Measurements from ENCODE around the gene TRIM7. TPM values are rescaled to one million over a fixed set of nuclear protein-coding genes. Genes with fewer than 3 reads are reported as not detected.

TRIM7 gene
- total and polyA plus RNA-seq, 9 of the 15 experiments (the other 6 are each of a cell fraction or from before 2014, with no cell fraction given): 2.6 to 14.9 (median 8.9) TPM

DNA sequence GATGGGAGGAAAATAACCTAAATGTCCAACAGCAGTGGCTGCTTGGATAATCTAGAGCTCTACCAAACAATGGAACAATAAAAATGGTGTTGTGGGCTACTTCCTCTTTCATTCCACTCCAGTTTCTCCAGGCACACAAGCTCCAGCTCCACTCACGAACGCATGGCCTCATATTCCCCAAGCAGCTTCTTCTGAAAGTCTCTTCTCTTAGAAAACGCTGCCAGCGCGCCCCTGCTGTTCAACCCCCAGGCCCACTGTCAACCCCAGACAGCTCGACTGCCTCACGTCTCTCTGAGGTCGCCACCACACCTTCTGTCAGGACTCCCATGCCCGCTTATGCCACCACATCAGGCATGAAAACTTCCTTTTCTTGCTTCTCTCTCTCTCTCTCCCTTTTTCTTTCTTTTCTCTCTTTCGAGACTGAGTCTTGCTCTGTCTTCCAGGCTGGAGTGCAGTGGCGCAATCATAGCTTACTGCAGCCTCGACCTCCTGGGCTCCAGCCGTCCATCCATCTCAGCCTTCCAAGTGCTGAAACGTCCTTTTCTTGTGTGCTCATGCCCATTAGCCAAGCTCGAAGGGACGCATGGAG, 41.4 kb downstream of the TRIM7 start (continued):
- TF ChIP-seq, protein P1, sequence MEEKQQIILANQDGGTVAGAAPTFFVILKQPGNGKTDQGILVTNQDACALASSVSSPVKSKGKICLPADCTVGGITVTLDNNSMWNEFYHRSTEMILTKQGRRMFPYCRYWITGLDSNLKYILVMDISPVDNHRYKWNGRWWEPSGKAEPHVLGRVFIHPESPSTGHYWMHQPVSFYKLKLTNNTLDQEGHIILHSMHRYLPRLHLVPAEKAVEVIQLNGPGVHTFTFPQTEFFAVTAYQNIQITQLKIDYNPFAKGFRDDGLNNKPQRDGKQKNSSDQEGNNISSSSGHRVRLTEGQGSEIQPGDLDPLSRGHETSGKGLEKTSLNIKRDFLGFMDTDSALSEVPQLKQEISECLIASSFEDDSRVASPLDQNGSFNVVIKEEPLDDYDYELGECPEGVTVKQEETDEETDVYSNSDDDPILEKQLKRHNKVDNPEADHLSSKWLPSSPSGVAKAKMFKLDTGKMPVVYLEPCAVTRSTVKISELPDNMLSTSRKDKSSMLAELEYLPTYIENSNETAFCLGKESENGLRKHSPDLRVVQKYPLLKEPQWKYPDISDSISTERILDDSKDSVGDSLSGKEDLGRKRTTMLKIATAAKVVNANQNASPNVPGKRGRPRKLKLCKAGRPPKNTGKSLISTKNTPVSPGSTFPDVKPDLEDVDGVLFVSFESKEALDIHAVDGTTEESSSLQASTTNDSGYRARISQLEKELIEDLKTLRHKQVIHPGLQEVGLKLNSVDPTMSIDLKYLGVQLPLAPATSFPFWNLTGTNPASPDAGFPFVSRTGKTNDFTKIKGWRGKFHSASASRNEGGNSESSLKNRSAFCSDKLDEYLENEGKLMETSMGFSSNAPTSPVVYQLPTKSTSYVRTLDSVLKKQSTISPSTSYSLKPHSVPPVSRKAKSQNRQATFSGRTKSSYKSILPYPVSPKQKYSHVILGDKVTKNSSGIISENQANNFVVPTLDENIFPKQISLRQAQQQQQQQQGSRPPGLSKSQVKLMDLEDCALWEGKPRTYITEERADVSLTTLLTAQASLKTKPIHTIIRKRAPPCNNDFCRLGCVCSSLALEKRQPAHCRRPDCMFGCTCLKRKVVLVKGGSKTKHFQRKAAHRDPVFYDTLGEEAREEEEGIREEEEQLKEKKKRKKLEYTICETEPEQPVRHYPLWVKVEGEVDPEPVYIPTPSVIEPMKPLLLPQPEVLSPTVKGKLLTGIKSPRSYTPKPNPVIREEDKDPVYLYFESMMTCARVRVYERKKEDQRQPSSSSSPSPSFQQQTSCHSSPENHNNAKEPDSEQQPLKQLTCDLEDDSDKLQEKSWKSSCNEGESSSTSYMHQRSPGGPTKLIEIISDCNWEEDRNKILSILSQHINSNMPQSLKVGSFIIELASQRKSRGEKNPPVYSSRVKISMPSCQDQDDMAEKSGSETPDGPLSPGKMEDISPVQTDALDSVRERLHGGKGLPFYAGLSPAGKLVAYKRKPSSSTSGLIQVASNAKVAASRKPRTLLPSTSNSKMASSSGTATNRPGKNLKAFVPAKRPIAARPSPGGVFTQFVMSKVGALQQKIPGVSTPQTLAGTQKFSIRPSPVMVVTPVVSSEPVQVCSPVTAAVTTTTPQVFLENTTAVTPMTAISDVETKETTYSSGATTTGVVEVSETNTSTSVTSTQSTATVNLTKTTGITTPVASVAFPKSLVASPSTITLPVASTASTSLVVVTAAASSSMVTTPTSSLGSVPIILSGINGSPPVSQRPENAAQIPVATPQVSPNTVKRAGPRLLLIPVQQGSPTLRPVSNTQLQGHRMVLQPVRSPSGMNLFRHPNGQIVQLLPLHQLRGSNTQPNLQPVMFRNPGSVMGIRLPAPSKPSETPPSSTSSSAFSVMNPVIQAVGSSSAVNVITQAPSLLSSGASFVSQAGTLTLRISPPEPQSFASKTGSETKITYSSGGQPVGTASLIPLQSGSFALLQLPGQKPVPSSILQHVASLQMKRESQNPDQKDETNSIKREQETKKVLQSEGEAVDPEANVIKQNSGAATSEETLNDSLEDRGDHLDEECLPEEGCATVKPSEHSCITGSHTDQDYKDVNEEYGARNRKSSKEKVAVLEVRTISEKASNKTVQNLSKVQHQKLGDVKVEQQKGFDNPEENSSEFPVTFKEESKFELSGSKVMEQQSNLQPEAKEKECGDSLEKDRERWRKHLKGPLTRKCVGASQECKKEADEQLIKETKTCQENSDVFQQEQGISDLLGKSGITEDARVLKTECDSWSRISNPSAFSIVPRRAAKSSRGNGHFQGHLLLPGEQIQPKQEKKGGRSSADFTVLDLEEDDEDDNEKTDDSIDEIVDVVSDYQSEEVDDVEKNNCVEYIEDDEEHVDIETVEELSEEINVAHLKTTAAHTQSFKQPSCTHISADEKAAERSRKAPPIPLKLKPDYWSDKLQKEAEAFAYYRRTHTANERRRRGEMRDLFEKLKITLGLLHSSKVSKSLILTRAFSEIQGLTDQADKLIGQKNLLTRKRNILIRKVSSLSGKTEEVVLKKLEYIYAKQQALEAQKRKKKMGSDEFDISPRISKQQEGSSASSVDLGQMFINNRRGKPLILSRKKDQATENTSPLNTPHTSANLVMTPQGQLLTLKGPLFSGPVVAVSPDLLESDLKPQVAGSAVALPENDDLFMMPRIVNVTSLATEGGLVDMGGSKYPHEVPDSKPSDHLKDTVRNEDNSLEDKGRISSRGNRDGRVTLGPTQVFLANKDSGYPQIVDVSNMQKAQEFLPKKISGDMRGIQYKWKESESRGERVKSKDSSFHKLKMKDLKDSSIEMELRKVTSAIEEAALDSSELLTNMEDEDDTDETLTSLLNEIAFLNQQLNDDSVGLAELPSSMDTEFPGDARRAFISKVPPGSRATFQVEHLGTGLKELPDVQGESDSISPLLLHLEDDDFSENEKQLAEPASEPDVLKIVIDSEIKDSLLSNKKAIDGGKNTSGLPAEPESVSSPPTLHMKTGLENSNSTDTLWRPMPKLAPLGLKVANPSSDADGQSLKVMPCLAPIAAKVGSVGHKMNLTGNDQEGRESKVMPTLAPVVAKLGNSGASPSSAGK (IDR thresholded peaks at IDR 0.05): peak; percentile 82
- TF ChIP-seq POLR2A (conservative IDR thresholded peaks at IDR 0.05): peak; percentile 59
- TF ChIP-seq SMARCE1 (IDR thresholded peaks at IDR 0.05): peak; percentile 53; the same call in 1 of the 2 replicates
- peak in 1 of 2 experiments; percentile 51; a peak in 1 of 4 replicates for TF ChIP-seq CSDE1 (IDR thresholded peaks at IDR 0.05)
- TF ChIP-seq POLR2G (IDR thresholded peaks at IDR 0.05; ENCODE audit: low read depth, low read length): peak; percentile 53
- no peak for TF ChIP-seq GTF2A2 (tag; IDR thresholded peaks at IDR 0.05)
- peak; percentile 77 for TF ChIP-seq MTA1 (IDR thresholded peaks at IDR 0.05; ENCODE audit: borderline replicate concordance)
- peak; percentile 57 to 74; a peak in 2 of 4 replicates for TF ChIP-seq ARNT (IDR thresholded peaks at IDR 0.05)
- TF ChIP-seq, protein P2, sequence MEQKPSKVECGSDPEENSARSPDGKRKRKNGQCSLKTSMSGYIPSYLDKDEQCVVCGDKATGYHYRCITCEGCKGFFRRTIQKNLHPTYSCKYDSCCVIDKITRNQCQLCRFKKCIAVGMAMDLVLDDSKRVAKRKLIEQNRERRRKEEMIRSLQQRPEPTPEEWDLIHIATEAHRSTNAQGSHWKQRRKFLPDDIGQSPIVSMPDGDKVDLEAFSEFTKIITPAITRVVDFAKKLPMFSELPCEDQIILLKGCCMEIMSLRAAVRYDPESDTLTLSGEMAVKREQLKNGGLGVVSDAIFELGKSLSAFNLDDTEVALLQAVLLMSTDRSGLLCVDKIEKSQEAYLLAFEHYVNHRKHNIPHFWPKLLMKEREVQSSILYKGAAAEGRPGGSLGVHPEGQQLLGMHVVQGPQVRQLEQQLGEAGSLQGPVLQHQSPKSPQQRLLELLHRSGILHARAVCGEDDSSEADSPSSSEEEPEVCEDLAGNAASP (IDR thresholded peaks at IDR 0.05): no peak
- no peak; the same call in 1 of the 2 replicates for TF ChIP-seq CEBPG (CRISPR knock-in tag; IDR thresholded peaks at IDR 0.05)
- TF ChIP-seq CEBPG (tag; conservative IDR thresholded peaks at IDR 0.05 in 1 of 2, IDR thresholded peaks at IDR 0.05 in 1 of 2): peak; percentile 21 to 71
- TF ChIP-seq NR4A1 (CRISPR knock-in tag; IDR thresholded peaks at IDR 0.05): no peak
- TF ChIP-seq NR4A1 (tag; IDR thresholded peaks at IDR 0.05): peak; percentile 83
- TF ChIP-seq HDAC1 (IDR thresholded peaks at IDR 0.05): peak in 1 of 2 experiments; percentile 72; a peak in 1 of 4 replicates
- TF ChIP-seq BRD9 (IDR thresholded peaks at IDR 0.05; ENCODE audit: low read depth, partially characterized antibody): peak; percentile 61
- peak; percentile 38; the same call in 1 of the 2 replicates for TF ChIP-seq MTA3 (IDR thresholded peaks at IDR 0.05; ENCODE audit: borderline replicate concordance)
- TF ChIP-seq HSF4 (CRISPR knock-in tag; IDR thresholded peaks at IDR 0.05; ENCODE audit: borderline replicate concordance): no peak
- TF ChIP-seq ZNF551 (CRISPR knock-in tag; IDR thresholded peaks at IDR 0.05): no peak
